HFF-Myc (cell line): ENCODE measurements around the gene ZFYVE28.

Experiments used
- DNase-seq: peaks from one replicate; pipeline ENCODE4 v3.0.0-alpha.2; 2011; ENCODE audit warnings: low read depth; ENCODE audit errors: extremely low read depth
- H3K4me3 ChIP-seq: replicated peaks from 2 replicates; pipeline ENCODE4 v1.5.1; 2011; ENCODE audit warnings: low read depth, mild to moderate bottlenecking, control low read depth, low read length
- CTCF ChIP-seq: IDR thresholded peaks from 2 replicates; pipeline ENCODE4 v1.5.1; 2012; ENCODE audit warnings: mild to moderate bottlenecking, low read depth, low read length, control low read depth; ENCODE audit errors: missing control alignments

ZFYVE28 gene

GRCh38 chr4:2450394-2451035, 32.1 kb upstream of the ZFYVE28 start:
- TF ChIP-seq CTCF = no peak
- DNase-seq = no peak
- H3K4me3 ChIP-seq = no peak overlapping the region

GRCh38 chr4:2449511-2450392, 31.3 kb upstream of the ZFYVE28 start:
- no peak for DNase-seq
- no peak overlapping the region for H3K4me3 ChIP-seq
- TF ChIP-seq CTCF = no peak

GRCh38 chr4:2449051-2449450, 30.6 kb upstream of the ZFYVE28 start:
- TF ChIP-seq CTCF = no peak
- no peak overlapping the region for H3K4me3 ChIP-seq
- no peak for DNase-seq

GRCh38 chr4:2448589-2448988, 30.1 kb upstream of the ZFYVE28 start:
- no peak for DNase-seq
- no peak overlapping the region for H3K4me3 ChIP-seq
- TF ChIP-seq CTCF = no peak

GRCh38 chr4:2446656-2447564, 28.5 kb upstream of the ZFYVE28 start:
- DNase-seq = no peak
- H3K4me3 ChIP-seq = no peak overlapping the region
- TF ChIP-seq CTCF = no peak

- no peak overlapping the region for H3K4me3 ChIP-seq
- DNase-seq = no peak
- no peak for TF ChIP-seq CTCF
Measured at GRCh38 chr4:2445571-2445970, 27.1 kb upstream of the ZFYVE28 start.
